NCI-H2171 (cell line): ENCODE data around the gene LTBP1.
"Not testable (repeated sequence)": the region's sequence is repeated elsewhere in the genome, so short reads cannot be mapped to it uniquely, and the experiment has no call there.

Source experiments
- DNase-seq: peaks from one replicate; lab custom pipeline; 2025; lab: John Stamatoyannopoulos, UW

The LTBP1 gene

GRCh38 chr2:33433279-33434235 lies 486.8 kb downstream of the LTBP1 start:
- DNase-seq = no peak

GRCh38 chr2:33435518-33435917 lies 488.8 kb downstream of the LTBP1 start:
- no peak for DNase-seq

- DNase-seq = no peak
These were observed 489.3 kb downstream of the LTBP1 start for GRCh38 chr2:33436083-33436482.

DNA sequence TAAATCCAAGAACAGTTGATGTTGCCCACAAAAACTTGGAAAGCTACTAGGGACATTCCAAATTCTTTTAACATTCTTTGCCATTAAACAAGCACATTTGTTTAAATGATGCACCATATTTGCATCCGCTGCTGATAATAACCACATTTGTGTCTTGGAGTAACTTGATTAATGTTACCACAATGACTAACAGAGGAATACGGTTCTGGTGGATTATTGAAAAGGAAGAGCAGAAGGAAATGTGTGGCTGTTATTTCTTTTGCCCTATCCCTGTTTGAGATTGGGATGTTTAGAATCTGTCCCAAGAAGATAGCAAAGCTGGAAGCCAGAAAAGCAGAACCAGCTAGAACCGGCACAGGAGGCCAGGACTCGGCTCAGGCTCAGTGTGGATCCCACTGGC lies 490.5 kb downstream of the LTBP1 start:
- DNase-seq = no peak

DNA sequence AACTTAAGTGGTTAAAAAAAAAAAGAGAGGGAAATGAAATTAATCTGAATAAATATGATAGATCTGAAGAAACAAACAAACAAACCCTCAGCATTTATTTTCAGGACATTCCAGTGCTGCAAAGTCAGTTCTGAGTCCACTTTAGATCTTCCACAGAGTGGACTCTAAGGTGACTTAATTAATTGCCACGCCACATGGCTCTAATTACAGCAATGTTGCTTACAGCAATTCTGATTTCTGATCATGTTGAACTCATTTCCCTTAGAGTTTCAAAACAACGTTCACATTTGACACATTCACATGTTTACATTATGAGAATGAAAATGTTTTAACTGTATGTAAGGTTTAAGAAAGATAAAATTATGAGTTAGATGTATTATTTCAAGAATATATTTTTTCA lies 491.1 kb downstream of the LTBP1 start:
- no peak for DNase-seq

- DNase-seq = peak; percentile 13
These were observed 494.6 kb downstream of the LTBP1 start for GRCh38 chr2:33441235-33441810.

GRCh38 chr2:33442052-33442451 lies 495.3 kb downstream of the LTBP1 start:
- DNase-seq = not testable (repeated sequence)

GRCh38 chr2:33442528-33443079 lies 495.9 kb downstream of the LTBP1 start:
- no peak for DNase-seq

DNA sequence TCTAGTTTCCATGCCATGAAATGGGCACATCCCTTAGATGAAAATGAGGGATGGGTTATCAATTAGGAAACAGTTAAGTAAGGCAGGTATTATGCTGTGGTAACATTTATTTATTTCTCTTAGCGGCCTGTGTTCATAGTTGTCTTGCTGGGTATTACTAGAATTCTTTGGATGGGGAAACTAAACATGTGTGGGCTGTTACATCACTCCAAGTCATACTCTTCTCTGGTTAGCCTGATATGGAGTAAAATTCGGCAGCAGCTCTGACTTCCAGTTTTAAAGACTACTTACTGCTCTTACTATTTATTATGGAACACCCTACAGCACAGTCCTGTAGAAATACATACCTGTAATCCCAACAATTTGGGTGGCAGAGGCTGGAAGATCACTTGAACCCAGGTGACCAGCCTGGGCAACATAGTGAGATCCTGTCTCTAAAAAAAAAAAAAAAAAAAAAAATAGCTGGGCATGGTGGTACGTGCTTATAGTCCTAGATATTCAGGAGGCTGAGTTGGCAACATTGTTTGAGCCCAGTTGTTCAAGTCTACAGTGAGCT lies 496.6 kb downstream of the LTBP1 start:
- no peak for DNase-seq

DNA sequence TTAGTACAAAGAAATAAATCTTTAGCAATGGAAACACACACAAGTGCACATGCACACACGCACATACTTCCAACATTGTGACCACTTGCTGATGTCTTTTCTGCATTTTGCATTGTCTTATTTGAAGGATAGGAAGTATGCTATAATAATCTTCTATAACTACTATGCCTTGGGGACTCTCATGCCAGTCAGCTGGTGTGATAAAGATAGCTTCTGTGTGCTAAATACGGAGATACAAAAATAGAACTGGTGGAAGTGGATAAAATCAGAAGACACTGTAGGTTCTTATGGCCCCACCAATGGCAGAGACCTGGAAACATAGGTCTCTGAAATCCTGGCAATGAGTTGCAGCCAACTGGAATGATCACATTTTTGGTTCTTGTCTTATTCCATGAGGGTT lies 498.2 kb downstream of the LTBP1 start:
- DNase-seq = no peak

DNA sequence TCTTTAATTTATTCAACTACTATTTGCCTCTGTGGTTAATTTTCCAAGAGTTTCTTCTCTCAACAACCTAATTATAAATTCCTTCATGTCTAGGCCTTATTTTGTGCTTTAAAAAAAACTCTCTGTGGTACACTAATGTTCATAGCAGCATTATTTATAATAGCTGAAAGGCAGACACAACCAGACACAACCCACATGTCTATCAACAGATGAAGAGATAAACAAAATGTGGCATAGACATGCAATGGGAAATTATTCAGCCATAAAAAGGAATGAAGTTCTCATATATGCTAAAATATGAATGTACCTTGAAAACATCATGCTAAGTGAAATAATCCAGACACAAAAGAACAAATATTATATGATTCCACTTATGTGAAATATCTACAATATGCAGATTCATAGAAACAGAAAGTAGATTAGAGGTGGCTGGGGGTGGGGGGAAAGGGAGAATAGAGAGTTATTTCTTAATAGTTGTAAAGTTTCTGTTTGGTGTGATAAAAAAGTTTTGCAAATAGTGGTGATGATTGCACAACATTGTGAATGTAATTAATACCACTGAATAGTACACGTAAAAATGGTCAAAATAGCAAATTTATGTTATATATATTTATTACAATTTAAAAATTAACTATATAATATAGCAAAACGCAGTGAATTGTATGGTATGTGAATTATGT lies 501.6 kb downstream of the LTBP1 start:
- DNase-seq = no peak
